Measurements from ENCODE around the gene RCC1.

DNA sequence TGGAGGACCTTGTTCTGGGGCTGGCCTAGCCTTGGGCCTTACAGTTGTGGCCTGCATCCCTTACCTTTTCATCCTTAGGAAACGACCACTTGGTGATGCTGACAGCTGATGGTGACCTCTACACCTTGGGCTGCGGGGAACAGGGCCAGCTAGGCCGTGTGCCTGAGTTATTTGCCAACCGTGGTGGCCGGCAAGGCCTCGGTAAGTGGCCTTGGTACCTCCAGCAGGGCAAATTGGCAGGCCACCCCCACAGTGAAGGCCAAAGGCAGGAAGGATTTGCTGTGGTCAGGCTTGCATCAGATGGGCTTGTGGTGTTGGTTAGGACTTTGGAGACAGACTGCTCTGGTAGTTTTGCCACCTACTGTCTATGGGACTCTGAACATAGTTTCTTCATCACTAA lies 29.3 kb downstream of the RCC1 start:
- TF ChIP-seq, protein P1, sequence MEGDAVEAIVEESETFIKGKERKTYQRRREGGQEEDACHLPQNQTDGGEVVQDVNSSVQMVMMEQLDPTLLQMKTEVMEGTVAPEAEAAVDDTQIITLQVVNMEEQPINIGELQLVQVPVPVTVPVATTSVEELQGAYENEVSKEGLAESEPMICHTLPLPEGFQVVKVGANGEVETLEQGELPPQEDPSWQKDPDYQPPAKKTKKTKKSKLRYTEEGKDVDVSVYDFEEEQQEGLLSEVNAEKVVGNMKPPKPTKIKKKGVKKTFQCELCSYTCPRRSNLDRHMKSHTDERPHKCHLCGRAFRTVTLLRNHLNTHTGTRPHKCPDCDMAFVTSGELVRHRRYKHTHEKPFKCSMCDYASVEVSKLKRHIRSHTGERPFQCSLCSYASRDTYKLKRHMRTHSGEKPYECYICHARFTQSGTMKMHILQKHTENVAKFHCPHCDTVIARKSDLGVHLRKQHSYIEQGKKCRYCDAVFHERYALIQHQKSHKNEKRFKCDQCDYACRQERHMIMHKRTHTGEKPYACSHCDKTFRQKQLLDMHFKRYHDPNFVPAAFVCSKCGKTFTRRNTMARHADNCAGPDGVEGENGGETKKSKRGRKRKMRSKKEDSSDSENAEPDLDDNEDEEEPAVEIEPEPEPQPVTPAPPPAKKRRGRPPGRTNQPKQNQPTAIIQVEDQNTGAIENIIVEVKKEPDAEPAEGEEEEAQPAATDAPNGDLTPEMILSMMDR (IDR thresholded peaks at IDR 0.05): no peak
- no peak for TF ChIP-seq TEAD4 (IDR thresholded peaks at IDR 0.05; ENCODE audit: borderline replicate concordance, insufficient read depth)
- TF ChIP-seq, protein P2, sequence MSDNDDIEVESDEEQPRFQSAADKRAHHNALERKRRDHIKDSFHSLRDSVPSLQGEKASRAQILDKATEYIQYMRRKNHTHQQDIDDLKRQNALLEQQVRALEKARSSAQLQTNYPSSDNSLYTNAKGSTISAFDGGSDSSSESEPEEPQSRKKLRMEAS (IDR thresholded peaks at IDR 0.05; ENCODE audit: low read depth): no peak
- TF ChIP-seq, protein P3, sequence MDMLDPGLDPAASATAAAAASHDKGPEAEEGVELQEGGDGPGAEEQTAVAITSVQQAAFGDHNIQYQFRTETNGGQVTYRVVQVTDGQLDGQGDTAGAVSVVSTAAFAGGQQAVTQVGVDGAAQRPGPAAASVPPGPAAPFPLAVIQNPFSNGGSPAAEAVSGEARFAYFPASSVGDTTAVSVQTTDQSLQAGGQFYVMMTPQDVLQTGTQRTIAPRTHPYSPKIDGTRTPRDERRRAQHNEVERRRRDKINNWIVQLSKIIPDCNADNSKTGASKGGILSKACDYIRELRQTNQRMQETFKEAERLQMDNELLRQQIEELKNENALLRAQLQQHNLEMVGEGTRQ (IDR thresholded peaks at IDR 0.05; ENCODE audit: borderline replicate concordance, low read depth, low read length): no peak
- TF ChIP-seq RAD21 (IDR thresholded peaks at IDR 0.05; ENCODE audit: low read length): no peak
- no peak for TF ChIP-seq RXRA (IDR thresholded peaks at IDR 0.05; ENCODE audit: borderline replicate concordance, low read depth)
- no peak for TF ChIP-seq TAF1 (IDR thresholded peaks at IDR 0.05; ENCODE audit: borderline replicate concordance, low read depth, low read length)
- no peak for TF ChIP-seq FOXM1 (IDR thresholded peaks at IDR 0.05; ENCODE audit: low read depth)

Measured in SK-N-SH (cell line).